Measurements from ENCODE around the gene RAB11FIP5.
A peak's percentile ranks its signal among the peaks of the same experiment; 100 is the strongest.
"Not testable (repeated sequence)": the region's sequence is repeated elsewhere in the genome, so short reads cannot be mapped to it uniquely, and the experiment has no call there.

Gene RAB11FIP5

GRCh38 chr2:73112913-73113854 lies at the start of gene RAB11FIP5:
RAB11FIP5 (minus strand) TSS chr2:73112948; CDS start chr2:73112777, 171 bp downstream.
- peak; percentile 60 for DNase-seq

GRCh38 chr2:73156539-73157124 lies 43.9 kb upstream of the RAB11FIP5 start:
- peak; percentile 59 for DNase-seq

- no peak for DNase-seq
These were observed 30.2 kb upstream of the RAB11FIP5 start for GRCh38 chr2:73142937-73143336.

- DNase-seq, result no peak
These were observed 29.1 kb upstream of the RAB11FIP5 start for GRCh38 chr2:73141896-73142295.

GRCh38 chr2:73135236-73135635 lies 22.5 kb upstream of the RAB11FIP5 start:
- DNase-seq, result no peak

- no peak for DNase-seq
These were observed 21.7 kb upstream of the RAB11FIP5 start for GRCh38 chr2:73134471-73134870.

GRCh38 chr2:73133566-73134197 lies 20.9 kb upstream of the RAB11FIP5 start:
- no peak for DNase-seq

GRCh38 chr2:73131807-73132206 lies 19.1 kb upstream of the RAB11FIP5 start:
- no peak for DNase-seq

GRCh38 chr2:73130790-73131189 lies 18.0 kb upstream of the RAB11FIP5 start:
- no peak for DNase-seq

GRCh38 chr2:73128841-73129535 lies 16.2 kb upstream of the RAB11FIP5 start:
- no peak for DNase-seq

- DNase-seq, result no peak
These were observed 9.8 kb upstream of the RAB11FIP5 start for GRCh38 chr2:73122536-73122935.

- DNase-seq, result not testable (repeated sequence)
These were observed 7.0 kb upstream of the RAB11FIP5 start for GRCh38 chr2:73119611-73120239.

- DNase-seq, result no peak
These were observed 4.7 kb upstream of the RAB11FIP5 start for GRCh38 chr2:73117441-73117840.

- DNase-seq, result no peak
These were observed 3.6 kb upstream of the RAB11FIP5 start for GRCh38 chr2:73116182-73116960.

GRCh38 chr2:73114273-73114867 lies 1.6 kb upstream of the RAB11FIP5 start:
- no peak for DNase-seq

GRCh38 chr2:73112026-73112912 lies 479 bp downstream of the RAB11FIP5 start:
- no peak for DNase-seq

GRCh38 chr2:73111073-73112025 lies 1.4 kb downstream of the RAB11FIP5 start:
- DNase-seq, result no peak

GRCh38 chr2:73110168-73111072 lies 2.3 kb downstream of the RAB11FIP5 start:
- no peak for DNase-seq

Measured in amniotic stem cell (primary cell).